ENCODE data around the gene PCP2.

The PCP2 gene

GRCh38 chr19:7618771-7619510 lies 14.6 kb downstream of the PCP2 start:
- no peak for DNase-seq

GRCh38 chr19:7618348-7618747 lies 15.2 kb downstream of the PCP2 start:
- no peak for DNase-seq

- no peak for DNase-seq
Measured at GRCh38 chr19:7617735-7618134, 15.8 kb downstream of the PCP2 start.

GRCh38 chr19:7617172-7617571 lies 16.3 kb downstream of the PCP2 start:
- no peak for DNase-seq

- no peak for DNase-seq
Measured at GRCh38 chr19:7614859-7615741, 18.4 kb downstream of the PCP2 start.

- DNase-seq, result no peak
Measured at GRCh38 chr19:7612282-7613274, 20.9 kb downstream of the PCP2 start.

GRCh38 chr19:7611541-7612279 lies 21.8 kb downstream of the PCP2 start:
- no peak for DNase-seq

- no peak for DNase-seq
Measured at GRCh38 chr19:7610491-7611240, 22.9 kb downstream of the PCP2 start.

- no peak for DNase-seq
Measured at GRCh38 chr19:7607874-7608560, 25.5 kb downstream of the PCP2 start.

GRCh38 chr19:7607212-7607873 lies 26.2 kb downstream of the PCP2 start:
- DNase-seq, result no peak

GRCh38 chr19:7606289-7606688 lies 27.2 kb downstream of the PCP2 start:
- DNase-seq, result no peak

GRCh38 chr19:7605490-7606222 lies 27.9 kb downstream of the PCP2 start:
- DNase-seq, result no peak

GRCh38 chr19:7603919-7604318 lies 29.6 kb downstream of the PCP2 start:
- DNase-seq, result no peak

- DNase-seq, result no peak
Measured at GRCh38 chr19:7602935-7603497, 30.5 kb downstream of the PCP2 start.

GRCh38 chr19:7602240-7602934 lies 31.1 kb downstream of the PCP2 start:
- DNase-seq, result no peak

- no peak for DNase-seq
Measured at GRCh38 chr19:7600721-7601120, 32.8 kb downstream of the PCP2 start.

GRCh38 chr19:7598180-7598579 lies 35.3 kb downstream of the PCP2 start:
- DNase-seq, result no peak

GRCh38 chr19:7597689-7598088 lies 35.8 kb downstream of the PCP2 start:
- DNase-seq, result no peak
